SU-DHL-6 (cell line): ENCODE results near the gene PRKCSH.

Experiments
- CTCF ChIP-seq: fragments of 200-600 bp; sonication (generic); IDR thresholded peaks from one replicate; pipeline ENCODE4 v1.5.1; 2017; ENCODE audit warnings: antibody characterized with exemption, mild to moderate bottlenecking, low read length, moderate library complexity; ENCODE audit not compliant: insufficient read depth, poor library complexity, severe bottlenecking
- EZH2phosphoT487 ChIP-seq: fragments of 200-600 bp; sonication (generic), shearing (Covaris generic); conservative IDR thresholded peaks from 2 replicates; pipeline ENCODE4 v1.6.1; 2018; ENCODE audit warnings: mild to moderate bottlenecking, antibody characterized with exemption, low read length, moderate library complexity, mixed read lengths

DNA sequence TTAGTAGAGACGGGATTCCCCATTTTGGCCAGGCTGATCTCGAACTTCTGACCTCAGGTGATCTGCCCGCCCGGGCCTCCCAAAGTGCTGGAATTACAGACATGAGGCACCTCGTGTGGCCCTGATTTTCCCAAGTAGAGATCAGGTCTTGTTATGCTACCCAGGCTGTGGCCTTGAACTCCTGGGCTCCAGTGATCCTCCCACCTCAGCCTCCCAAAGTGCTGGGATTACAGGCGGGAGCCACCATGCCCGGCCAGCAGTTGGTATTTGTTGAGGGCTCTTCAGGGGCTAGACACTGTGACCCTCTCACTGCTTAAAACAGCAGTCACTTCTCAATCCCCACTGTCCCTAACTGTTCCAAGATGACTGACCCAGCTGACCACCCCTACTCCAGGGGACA is 53.9 kb downstream of the PRKCSH start:
- no peak for TF ChIP-seq CTCF
- TF ChIP-seq EZH2phosphoT487, result no peak
